ENCODE measurements around the gene ST3GAL4.

GRCh38 chr11:126407682-126408288 is 52.3 kb downstream of the ST3GAL4 start:
- TF ChIP-seq CTCF (IDR thresholded peaks at IDR 0.05) (no peak), ZFX (IDR thresholded peaks at IDR 0.05; ENCODE audit: borderline replicate concordance) (no peak)

All from 22Rv1 (cell line).